Stimulated activated effector memory CD8-positive, alpha-beta T cell treated with anti-CD3 and anti-CD28 coated beads, Interleukin-12 subunit alpha, Interleukin-12 subunit beta, amount 100 ng/mL, for 72 hours (primary cell): ENCODE measurements around the gene SKA2.
"Not testable (repeated sequence)": the region's sequence is repeated elsewhere in the genome, so short reads cannot be mapped to it uniquely, and the experiment has no call there.

Source experiments
- ATAC-seq: fragments of 150-1000 bp; cut with Tn5 transposase; 2 replicates; pipeline ENCODE4 v1.10.0; 2021
- DNase-seq, 2 donors: peaks; one replicate each; pipeline ENCODE4 v3.0.0; 2021 to 2022; ENCODE audit warnings: low spot score in 2 of 2
- H3K27ac Mint-ChIP-seq: one replicate; pipeline ENCODE4 v1.8.0; 2022; ENCODE audit warnings: mild to moderate bottlenecking, mixed read lengths
- H3K36me3 Mint-ChIP-seq: one replicate; pipeline ENCODE4 v1.8.0; 2022; ENCODE audit warnings: mild to moderate bottlenecking, mixed read lengths
- H3K4me1 Mint-ChIP-seq: one replicate; pipeline ENCODE4 v1.8.0; 2022; ENCODE audit warnings: mixed read lengths
- H3K4me3 Mint-ChIP-seq: one replicate; pipeline ENCODE4 v1.8.0; 2022; ENCODE audit warnings: mild to moderate bottlenecking, mixed read lengths
- H3K9me3 Mint-ChIP-seq: one replicate; pipeline ENCODE4 v1.8.0; 2022; ENCODE audit warnings: mixed read lengths

Gene SKA2

DNA sequence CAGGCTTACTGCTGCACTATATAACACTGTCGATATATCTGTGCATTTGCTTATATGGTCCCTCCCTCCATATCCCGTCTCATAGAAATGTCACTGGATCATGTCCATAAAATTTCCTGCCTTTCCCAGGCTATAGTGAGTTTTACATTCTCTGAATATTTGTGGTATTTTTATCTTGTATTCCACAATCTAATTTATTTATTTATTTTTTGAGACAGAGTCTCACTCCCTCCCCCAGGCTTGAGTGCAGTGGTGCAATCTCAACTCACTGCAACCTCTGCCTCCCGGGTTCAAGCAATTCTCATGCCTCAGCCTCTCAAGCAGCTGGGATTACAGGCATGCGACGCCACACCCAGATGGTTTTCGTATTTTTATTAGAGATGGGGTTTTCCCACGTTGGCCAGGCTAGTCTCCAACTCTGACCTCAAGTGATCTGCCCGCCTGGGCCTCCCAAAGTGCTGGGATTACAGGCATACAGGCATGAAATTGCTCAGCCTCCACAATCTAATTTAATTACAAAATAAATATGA is 61.2 kb downstream of the SKA2 start:
- ATAC-seq, result no peak
- Mint-ChIP-seq H3K4me3 (no peak overlapping the region), H3K27ac (no peak overlapping the region), H3K36me3 (peaks cover 40% of the 10 kb centered on the region), H3K4me1 (peaks cover 15% of the 10 kb centered on the region), H3K9me3 (peaks cover 3% of the 10 kb centered on the region)
- no peak for DNase-seq

DNA sequence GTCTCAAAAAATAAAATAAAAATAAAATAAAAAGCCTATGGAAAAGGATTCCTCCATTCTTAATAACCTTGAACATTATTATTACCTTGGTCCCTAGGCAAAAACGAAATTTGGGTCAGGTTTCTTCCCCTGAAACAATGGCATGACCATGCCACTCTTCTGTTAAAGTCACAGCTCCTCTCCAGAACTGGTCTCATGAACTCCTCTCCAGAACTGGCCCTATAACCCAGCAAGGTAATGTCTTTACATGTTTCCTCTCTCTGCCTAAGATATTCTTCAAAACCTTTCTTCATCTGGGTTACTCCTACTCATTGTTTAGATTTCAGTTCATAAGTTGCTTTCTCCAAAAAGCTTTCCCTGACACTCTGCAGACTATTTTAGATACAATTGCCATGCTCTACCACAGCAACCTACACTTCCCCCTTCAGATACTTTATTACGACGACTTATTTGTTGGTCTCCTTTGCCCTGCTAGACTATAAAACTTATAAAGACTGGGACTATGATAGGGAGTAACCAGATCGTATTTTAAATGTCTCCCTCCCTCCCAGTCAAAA is 61.8 kb downstream of the SKA2 start:
- peaks cover 15% of the 10 kb centered on the region for H3K4me1 Mint-ChIP-seq
- H3K4me3 Mint-ChIP-seq, result no peak overlapping the region
- H3K9me3 Mint-ChIP-seq, result peaks cover 3% of the 10 kb centered on the region
- ATAC-seq (no peak), DNase-seq (no peak)
- H3K36me3 Mint-ChIP-seq, result peaks cover 41% of the 10 kb centered on the region
- H3K27ac Mint-ChIP-seq, result no peak overlapping the region

- H3K9me3 Mint-ChIP-seq, H3K4me1 Mint-ChIP-seq, DNase-seq, H3K27ac Mint-ChIP-seq, ATAC-seq, H3K4me3 Mint-ChIP-seq: not testable (repeated sequence)
- peaks cover 56% of the 10 kb centered on the region for H3K36me3 Mint-ChIP-seq
Measured at GRCh38 chr17:59090593-59090992, 64.4 kb downstream of the SKA2 start.

DNA sequence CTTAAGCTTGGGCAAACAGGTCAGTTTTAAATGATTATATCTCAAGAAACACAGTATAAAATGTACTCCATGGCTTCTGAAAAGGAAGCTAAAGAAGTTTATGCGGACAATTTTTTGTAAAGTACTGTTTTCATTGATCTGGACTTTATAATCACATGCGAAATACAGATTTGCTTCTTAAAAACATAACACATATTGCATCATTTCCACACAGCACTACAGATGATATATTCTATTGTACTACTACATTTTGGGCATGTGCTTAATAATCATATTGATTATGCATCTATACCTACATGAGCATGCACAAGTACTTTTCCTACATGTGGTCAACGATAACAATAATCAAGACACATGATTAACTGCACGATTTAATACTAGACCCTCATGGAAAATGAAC is 70.8 kb downstream of the SKA2 start:
- no peak for DNase-seq
- Mint-ChIP-seq H3K36me3 (peaks cover 78% of the 10 kb centered on the region), H3K9me3 (no peaks in the 10 kb centered on the region), H3K27ac (no peak overlapping the region), H3K4me1 (no peaks in the 10 kb centered on the region), H3K4me3 (no peak overlapping the region)
- no peak for ATAC-seq

DNA sequence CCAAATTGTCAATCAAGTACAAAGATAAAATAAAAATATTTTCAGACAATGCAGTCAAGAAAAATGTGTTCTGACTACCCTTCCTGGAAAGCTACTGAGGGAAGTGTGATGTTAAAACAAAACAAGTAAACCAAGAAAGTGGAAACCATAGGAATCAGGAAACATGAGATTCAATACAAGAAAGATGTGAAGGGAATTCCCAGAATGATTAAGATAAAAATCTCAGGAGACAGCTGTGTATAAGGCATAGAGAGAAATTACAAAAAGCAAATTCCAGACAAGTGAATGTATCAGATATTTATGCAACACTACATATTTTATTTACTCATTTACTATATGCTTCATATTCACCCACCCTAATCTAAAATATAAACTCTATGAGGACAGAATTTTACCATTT is 80.5 kb downstream of the SKA2 start:
- peaks cover 87% of the 10 kb centered on the region for H3K36me3 Mint-ChIP-seq
- no peak for DNase-seq
- no peak overlapping the region for H3K4me3 Mint-ChIP-seq
- no peak for ATAC-seq
- H3K4me1 Mint-ChIP-seq, result no peaks in the 10 kb centered on the region
- no peaks in the 10 kb centered on the region for H3K9me3 Mint-ChIP-seq
- no peak overlapping the region for H3K27ac Mint-ChIP-seq

GRCh38 chr17:59073972-59074371 is 81.0 kb downstream of the SKA2 start:
- Mint-ChIP-seq H3K9me3 (no peaks in the 10 kb centered on the region), H3K36me3 (peaks cover 87% of the 10 kb centered on the region), H3K4me3 (no peak overlapping the region), H3K4me1 (no peaks in the 10 kb centered on the region), H3K27ac (no peak overlapping the region)
- ATAC-seq (no peak), DNase-seq (no peak)

GRCh38 chr17:59069856-59070255 is 85.1 kb downstream of the SKA2 start:
- no peak overlapping the region for H3K27ac Mint-ChIP-seq
- no peaks in the 10 kb centered on the region for H3K4me1 Mint-ChIP-seq
- ATAC-seq, result no peak
- H3K9me3 Mint-ChIP-seq, result no peaks in the 10 kb centered on the region
- DNase-seq, result no peak
- H3K36me3 Mint-ChIP-seq, result peaks cover 74% of the 10 kb centered on the region
- no peak overlapping the region for H3K4me3 Mint-ChIP-seq

- Mint-ChIP-seq H3K4me3 (no peak overlapping the region), H3K4me1 (no peaks in the 10 kb centered on the region), H3K27ac (no peak overlapping the region), H3K36me3 (peaks cover 72% of the 10 kb centered on the region), H3K9me3 (no peaks in the 10 kb centered on the region)
- DNase-seq, result no peak
- ATAC-seq, result no peak
Measured at GRCh38 chr17:59067756-59068155, 87.2 kb downstream of the SKA2 start.

GRCh38 chr17:59067340-59067739 is 87.6 kb downstream of the SKA2 start:
- H3K4me1 Mint-ChIP-seq, result no peaks in the 10 kb centered on the region
- no peak overlapping the region for H3K27ac Mint-ChIP-seq
- ATAC-seq, result no peak
- no peak overlapping the region for H3K4me3 Mint-ChIP-seq
- no peak for DNase-seq
- H3K36me3 Mint-ChIP-seq, result peaks cover 77% of the 10 kb centered on the region
- H3K9me3 Mint-ChIP-seq, result no peaks in the 10 kb centered on the region

- Mint-ChIP-seq H3K36me3 (peaks cover 84% of the 10 kb centered on the region), H3K9me3 (no peaks in the 10 kb centered on the region), H3K27ac (no peak overlapping the region)
Measured at GRCh38 chr17:59062509-59062908, 92.5 kb downstream of the SKA2 start.

More at GRCh38 chr17:59062509-59062908, 92.5 kb downstream of the SKA2 start:
- H3K4me3 Mint-ChIP-seq, result no peak overlapping the region
- ATAC-seq, result no peak
- H3K4me1 Mint-ChIP-seq, result no peaks in the 10 kb centered on the region
- no peak for DNase-seq
